H1 (cell line): ENCODE data around the gene BRD7. TPM values are rescaled to one million over a fixed set of nuclear protein-coding genes. Genes with fewer than 3 reads are reported as not detected.

ENCODE experiments used
- CTCF ChIA-PET: fragments of 300-600 bp; sonication (Branson Sonifier 250); formaldehyde crosslinking; loops from one replicate; lab custom pipeline; 2021; ENCODE audit not compliant: partially characterized antibody; lab: Charles Lee
- POLR2A ChIA-PET: fragments of 300-600 bp; sonication (Branson Sonifier 250); formaldehyde crosslinking; loops from one replicate; lab custom pipeline; 2021; ENCODE audit warnings: inconsistent platforms; ENCODE audit not compliant: partially characterized antibody; lab: Charles Lee
- DNase-seq, 2 experiments: peaks; one replicate each; pipeline versions ENCODE4 v3.0.0 to v3.0.0-alpha.2; 2010 to 2022; ENCODE audit warnings: low spot score in 2 of 2, low read depth in 1 of 2, mixed read lengths in 1 of 2
- FAIRE-seq: peaks from 2 replicates; lab custom pipeline; 2011; peaks lifted over from hg19 to GRCh38; lab: Jason Lieb, UNC
- H2AFZ ChIP-seq: 2 replicates; pipeline ENCODE4 v1.8.1; 2012; ENCODE audit warnings: low read length, inconsistent platforms
- H2AK5ac ChIP-seq: 2 replicates; pipeline ENCODE4 v1.6.1; 2013; ENCODE audit warnings: low read depth, low read length
- H2BK120ac ChIP-seq: replicated peaks from 2 replicates; pipeline ENCODE3; 2013; ENCODE audit warnings: low read depth, low read length, inconsistent platforms
- H2BK12ac ChIP-seq: 2 replicates; pipeline ENCODE4 v1.6.1; 2013; ENCODE audit warnings: low read depth, low read length
- H2BK15ac ChIP-seq: 2 replicates; pipeline ENCODE4 v1.6.1; 2013; ENCODE audit warnings: low read length
- H2BK20ac ChIP-seq: 2 replicates; pipeline ENCODE4 v1.6.1; 2013; ENCODE audit warnings: low read length
- H2BK5ac ChIP-seq: 2 replicates; pipeline ENCODE4 v1.6.1; 2013; ENCODE audit warnings: low read depth, low read length
- H3K14ac ChIP-seq: 2 replicates; pipeline ENCODE4 v1.6.1; 2013; ENCODE audit warnings: inconsistent platforms; ENCODE audit not compliant: insufficient read length
- H3K18ac ChIP-seq: 2 replicates; pipeline ENCODE4 v1.6.1; 2013; ENCODE audit warnings: low read length; ENCODE audit errors: extremely low read depth
- H3K23ac ChIP-seq: 2 replicates; pipeline ENCODE4 v1.6.1; 2013; ENCODE audit warnings: inconsistent platforms; ENCODE audit not compliant: insufficient read length
- H3K23me2 ChIP-seq: 2 replicates; pipeline ENCODE4 v1.6.1; 2013; ENCODE audit warnings: low read depth, low read length
- H3K27ac ChIP-seq: 2 replicates; pipeline ENCODE4 v1.6.1; 2011; ENCODE audit warnings: low read depth, low read length, inconsistent platforms
- H3K27me3 ChIP-seq, 4 experiments: replicated peaks in 1 of 4; 1 replicate in 1 of 4; 2 replicates in 3 of 4; pipeline versions ENCODE4 v1.6.1 to v1.8.1; 2011 to 2013; ENCODE audit warnings: low read length in 3 of 4, mild to moderate bottlenecking in 3 of 4, inconsistent platforms in 2 of 4, mixed read lengths in 2 of 4, moderate library complexity in 1 of 4; ENCODE audit not compliant: control insufficient read depth in 3 of 4, insufficient read depth in 3 of 4; ENCODE audit errors: extremely low read depth in 1 of 4
- H3K36me3 ChIP-seq, 4 experiments: 2 replicates each; pipeline versions ENCODE4 v1.6.1 to v1.8.1; 2011 to 2013; ENCODE audit warnings: mild to moderate bottlenecking in 4 of 4, low read length in 3 of 4, moderate library complexity in 2 of 4, control low read depth in 1 of 4, inconsistent platforms in 1 of 4; ENCODE audit not compliant: insufficient read depth in 4 of 4, control insufficient read depth in 2 of 4
- H3K4ac ChIP-seq: replicated peaks from 2 replicates; pipeline ENCODE3; 2013; ENCODE audit warnings: low read length, low read depth, mixed read lengths, inconsistent platforms; ENCODE audit not compliant: insufficient read length
- H3K4me1 ChIP-seq, 4 experiments: replicated peaks in 1 of 4; 1 replicate in 1 of 4; 2 replicates in 3 of 4; pipeline versions ENCODE4 v1.6.1 to v1.8.1; 2011 to 2013; ENCODE audit warnings: low read length in 3 of 4, inconsistent platforms in 2 of 4, mixed read lengths in 1 of 4; ENCODE audit not compliant: insufficient read depth in 4 of 4, control insufficient read depth in 3 of 4
- H3K4me2 ChIP-seq, 2 experiments: 2 replicates each; pipeline versions ENCODE4 v1.6.1 to v1.8.1; 2011 to 2013; ENCODE audit warnings: low read depth in 2 of 2, low read length in 2 of 2, control low read depth in 1 of 2, inconsistent platforms in 1 of 2, mild to moderate bottlenecking in 1 of 2; ENCODE audit not compliant: insufficient read depth in 1 of 2
- H3K4me3 ChIP-seq, 4 experiments: fragments of 200-600, 300-600 bp in 1 of 4; sonication (generic), shearing (Covaris generic), sonication (Bioruptor Twin) in 1 of 4; 2 replicates each; pipeline versions ENCODE4 v1.5.1 to v1.8.1; 2011 to 2016; ENCODE audit warnings: low read length in 4 of 4, low read depth in 3 of 4, control low read depth in 2 of 4, inconsistent platforms in 2 of 4, mild to moderate bottlenecking in 2 of 4, mixed read lengths in 1 of 4, moderate library complexity in 1 of 4; ENCODE audit not compliant: insufficient read depth in 2 of 4; ENCODE audit errors: extremely low read depth in 1 of 4
- H3K56ac ChIP-seq: replicated peaks from 2 replicates; pipeline ENCODE3; 2013; ENCODE audit warnings: low read depth, mild to moderate bottlenecking, mixed read lengths, low read length, inconsistent platforms; ENCODE audit not compliant: insufficient read length
- H3K79me1 ChIP-seq: 2 replicates; pipeline ENCODE4 v1.6.1; 2013; ENCODE audit warnings: low read depth, low read length, control low read depth
- H3K79me2 ChIP-seq, 2 experiments: 2 replicates each; pipeline versions ENCODE4 v1.6.1 to v1.8.1; 2012 to 2013; ENCODE audit warnings: low read length in 2 of 2, mild to moderate bottlenecking in 2 of 2, inconsistent platforms in 1 of 2; ENCODE audit not compliant: insufficient read depth in 2 of 2, control insufficient read depth in 1 of 2
- H3K9ac ChIP-seq, 4 experiments: replicated peaks in 1 of 4; 1 replicate in 1 of 4; 2 replicates in 3 of 4; pipeline versions ENCODE4 v1.6.1 to v1.8.1; 2011 to 2013; ENCODE audit warnings: low read depth in 3 of 4, low read length in 3 of 4, control low read depth in 2 of 4, mild to moderate bottlenecking in 2 of 4, moderate library complexity in 2 of 4, inconsistent platforms in 1 of 4; ENCODE audit errors: extremely low read depth in 1 of 4
- H3K9me3 ChIP-seq, 2 experiments: 2 replicates each; pipeline versions ENCODE4 v1.6.1 to v1.8.1; 2012 to 2013; ENCODE audit warnings: mild to moderate bottlenecking in 2 of 2, moderate library complexity in 2 of 2, control low read depth in 1 of 2, inconsistent platforms in 1 of 2, low read depth in 1 of 2, low read length in 1 of 2, mixed read lengths in 1 of 2; ENCODE audit not compliant: insufficient read depth in 2 of 2
- H4K20me1 ChIP-seq, 2 experiments: replicated peaks in 1 of 2; 2 replicates each; pipeline versions ENCODE3 to v1.8.1; 2011 to 2013; ENCODE audit warnings: inconsistent platforms in 2 of 2, low read length in 2 of 2, mild to moderate bottlenecking in 1 of 2; ENCODE audit not compliant: insufficient read depth in 2 of 2, control insufficient read depth in 1 of 2
- H4K5ac ChIP-seq: 2 replicates; pipeline ENCODE4 v1.6.1; 2013; ENCODE audit warnings: low read length, low read depth, mixed read lengths, inconsistent platforms; ENCODE audit not compliant: insufficient read length
- H4K8ac ChIP-seq: 2 replicates; pipeline ENCODE4 v1.8.0; 2013; ENCODE audit warnings: mild to moderate bottlenecking, moderate library complexity, low read length, inconsistent platforms; ENCODE audit not compliant: insufficient read depth; ENCODE audit errors: extremely low read depth
- H4K91ac ChIP-seq: replicated peaks from 2 replicates; pipeline ENCODE3; 2013; ENCODE audit warnings: low read length, mixed read lengths, inconsistent platforms; ENCODE audit not compliant: insufficient read length
- GABPA ChIP-seq: IDR thresholded peaks from 2 replicates; pipeline ENCODE4 v1.6.1; 2011; ENCODE audit warnings: mild to moderate bottlenecking, low read length, moderate library complexity, borderline replicate concordance; ENCODE audit not compliant: insufficient read depth
- HDAC6 ChIP-seq: IDR thresholded peaks from one replicate; pipeline ENCODE4 v1.7.1; 2012; ENCODE audit warnings: low read depth, mild to moderate bottlenecking, inconsistent platforms, low read length, moderate library complexity
- MAFK ChIP-seq: IDR thresholded peaks from 2 replicates; pipeline ENCODE4 v1.6.1; 2012; ENCODE audit warnings: low read depth, mild to moderate bottlenecking, improper control_type of control experiment, low read length
- NANOG ChIP-seq: IDR thresholded peaks from 2 replicates; pipeline ENCODE4 v1.6.1; 2011; ENCODE audit warnings: low read length, low read depth, mild to moderate bottlenecking, inconsistent platforms; ENCODE audit not compliant: insufficient read depth, poor library complexity, severe bottlenecking
- NRF1 ChIP-seq: IDR thresholded peaks from 2 replicates; pipeline ENCODE4 v1.6.1; 2011; ENCODE audit warnings: mild to moderate bottlenecking, low read depth, low read length, improper control_type of control experiment
- SAP30 ChIP-seq: fragments of 300-600 bp; sonication (generic); IDR thresholded peaks from 2 replicates; pipeline ENCODE4 v1.7.1; 2012; ENCODE audit warnings: low read length, moderate library complexity, mild to moderate bottlenecking, inconsistent platforms; ENCODE audit not compliant: insufficient read depth, insufficient replicate concordance
- SP4 ChIP-seq: IDR thresholded peaks from 2 replicates; pipeline ENCODE4 v1.6.1; 2012; ENCODE audit warnings: low read length, inconsistent platforms
- TAF1 ChIP-seq: IDR thresholded peaks from 2 replicates; pipeline ENCODE4 v1.6.1; 2011; ENCODE audit warnings: mild to moderate bottlenecking, low read depth, low read length
- TBP ChIP-seq: IDR thresholded peaks from 2 replicates; pipeline ENCODE4 v1.6.1; 2011; ENCODE audit warnings: low read depth, low read length, improper control_type of control experiment
- USF2 ChIP-seq: IDR thresholded peaks from 2 replicates; pipeline ENCODE4 v1.6.1; 2011; ENCODE audit warnings: low read length, improper control_type of control experiment
- WGBS, 2 experiments: shearing (Covaris generic) in 1 of 2; methylation state at CpG; one replicate each; pipeline versions ENCODE4 v1.1.6 to v1.1.7; 2013 to 2015; ENCODE audit warnings: low lambda C conversion rate in 2 of 2, mixed read lengths in 2 of 2, inconsistent platforms in 1 of 2, low coverage in 1 of 2, missing lambda C conversion rate in 1 of 2; ENCODE audit not compliant: insufficient replicate concordance in 2 of 2, insufficient coverage in 1 of 2, insufficient read length in 1 of 2; ENCODE audit errors: extremely low coverage in 1 of 2, missing lambda C conversion rate in 1 of 2; 5-methylcytosine and 5-hydroxymethylcytosine counted together
- polyA plus RNA-seq, 7 experiments: library from polyadenylated mRNA; depleted of rRNA in 3 of 7; stranded (reverse) in 5 of 7; unstranded in 2 of 7; fragments of >200 nt in 5 of 7; fragments of 200-250 nt in 2 of 7; gene quantifications; 1 replicate in 5 of 7; 2 replicates in 1 of 7; 4 replicates in 1 of 7; pipeline versions ENCODE4 v1.2.1 to v1.2.3, GENCODE V29; 2011 to 2013; ENCODE audit warnings: missing spikeins in 2 of 7, mixed read lengths in 2 of 7
- total RNA-seq: library from RNA; stranded (reverse); fragmentation: NEBNext Ultra II Directional; extraction: Animal tissue kit (Norgen Biotek cat#: 25700); gene quantifications from 2 replicates; pipeline ENCODE4 v1.2.1, GENCODE V29; 2021

BRD7 gene
- total and polyA plus RNA-seq, 2 of the 8 experiments (the other 6 are each of a cell fraction or from before 2014, with no cell fraction given): 42.5 to 120 TPM

GRCh38 chr16:50338371-50339231 is 30.2 kb downstream of the BRD7 start:
- no peak for TF ChIP-seq NANOG
- no peak for TF ChIP-seq MAFK
- TF ChIP-seq USF2: no peak
- no peak for TF ChIP-seq SAP30
- TF ChIP-seq HDAC6: no peak
- no peak for TF ChIP-seq NRF1
- no peak for TF ChIP-seq TAF1
- no peak for TF ChIP-seq GABPA
- TF ChIP-seq SP4: no peak
- no peak for TF ChIP-seq TBP
- TF ChIP-seq, all 59 proteins: peak for 0
- Histone ChIP-seq H4K91ac (no peak overlapping the region), H3K23ac (no peak overlapping the region)

More at GRCh38 chr16:50338371-50339231, 30.2 kb downstream of the BRD7 start:
- Histone ChIP-seq H3K18ac (no peak overlapping the region), H3K9me3 (peaks cover 0 to 2% of the 10 kb centered on the region in 2 experiments; a peak in 2 of 4 replicates), H3K27ac (no peak overlapping the region), H3K4me2 (no peak overlapping the region), H3K4me1 (no peaks in the 10 kb centered on the region), H2BK12ac (no peak overlapping the region), H4K20me1 (peaks cover 1 to 3% of the 10 kb centered on the region in 2 experiments), H2BK120ac (no peak overlapping the region), H3K4me3 (no peak overlapping the region), H2BK20ac (no peak overlapping the region), H3K14ac (no peak overlapping the region), H3K4ac (no peak overlapping the region), H2AFZ (no peak overlapping the region), H4K5ac (no peak overlapping the region), H3K36me3 (peaks cover 4 to 48% (median 16%) of the 10 kb centered on the region in 4 experiments), H3K23me2 (no peaks in the 10 kb centered on the region; the same call in 1 of the 2 replicates), H4K8ac (no peak overlapping the region), H2AK5ac (no peak overlapping the region), H3K79me1 (no peaks in the 10 kb centered on the region), H3K56ac (no peak overlapping the region), H3K79me2 (no peaks in the 10 kb centered on the region), H2BK15ac (no peak overlapping the region), H2BK5ac (no peak overlapping the region), H3K9ac (no peak overlapping the region), H3K27me3 (no peaks in the 10 kb centered on the region)
- 92% methylated on average over 8 of the region's 8 CpGs; no CpG with 5 or more reads in 1 of the 2 experiments for WGBS, 2 experiments
- POLR2A ChIA-PET: interaction anchor here (1.0 to 1.3 kb wide), 2 partner anchors 11 to 29 kb away, joined by 3 to 4 read pairs; no protein-coding TSS in a partner anchor
- DNase-seq: no peak
- FAIRE-seq: no peak
- CTCF ChIA-PET: interaction anchor here (1.8 to 2.3 kb wide), 2 partner anchors 10 to 15 kb away, joined by 4 to 16 read pairs; no protein-coding TSS in a partner anchor
